Measurements from ENCODE around the gene C7orf57. TPM values are rescaled to one million over a fixed set of nuclear protein-coding genes. Genes with fewer than 3 reads are reported as not detected.
"Not testable (repeated sequence)": the region's sequence is repeated elsewhere in the genome, so short reads cannot be mapped to it uniquely, and the experiment has no call there.

C7orf57 gene
- total RNA-seq, 1 donor from 2014 or later: not detected

- no peak for DNase-seq (ENCODE audit: low read depth)
- Histone ChIP-seq H3K4me3 (ENCODE audit: low read depth, low read length) (peak overlapping the region; percentile 43), H3K27me3 (ENCODE audit: control insufficient read depth, insufficient read depth, low read length) (no peaks in the 10 kb centered on the region), H3K36me3 (ENCODE audit: control insufficient read depth, insufficient read depth, low read length) (no peaks in the 10 kb centered on the region)
- TF ChIP-seq CTCF (IDR thresholded peaks at IDR 0.05; ENCODE audit: insufficient read depth, low read length, poor library complexity, severe bottlenecking): peak; percentile 78
Observed at GRCh38 chr7:47991741-47992311, 43.5 kb upstream of the C7orf57 start.

GRCh38 chr7:47992446-47992845, 42.9 kb upstream of the C7orf57 start:
- no peak overlapping the region for H3K4me3 ChIP-seq (ENCODE audit: low read depth, low read length)

GRCh38 chr7:47999413-47999812, 35.9 kb upstream of the C7orf57 start:
- H3K27me3 ChIP-seq (ENCODE audit: control insufficient read depth, insufficient read depth, low read length): no peaks in the 10 kb centered on the region
- H3K36me3 ChIP-seq (ENCODE audit: control insufficient read depth, insufficient read depth, low read length): no peaks in the 10 kb centered on the region
- no peak for TF ChIP-seq CTCF (IDR thresholded peaks at IDR 0.05; ENCODE audit: insufficient read depth, low read length, poor library complexity, severe bottlenecking)
- H3K4me3 ChIP-seq (ENCODE audit: low read depth, low read length): no peak overlapping the region
- DNase-seq (ENCODE audit: low read depth): no peak

More at GRCh38 chr7:47992446-47992845, 42.9 kb upstream of the C7orf57 start:
- no peak for TF ChIP-seq CTCF (IDR thresholded peaks at IDR 0.05; ENCODE audit: insufficient read depth, low read length, poor library complexity, severe bottlenecking)
- Histone ChIP-seq H3K36me3 (ENCODE audit: control insufficient read depth, insufficient read depth, low read length) (no peaks in the 10 kb centered on the region), H3K27me3 (ENCODE audit: control insufficient read depth, insufficient read depth, low read length) (no peaks in the 10 kb centered on the region)
- DNase-seq (ENCODE audit: low read depth): no peak

GRCh38 chr7:48000164-48000563, 35.2 kb upstream of the C7orf57 start:
- not testable (repeated sequence) for H3K36me3 ChIP-seq (ENCODE audit: control insufficient read depth, insufficient read depth, low read length); H3K4me3 ChIP-seq (ENCODE audit: low read depth, low read length); H3K27me3 ChIP-seq (ENCODE audit: control insufficient read depth, insufficient read depth, low read length); DNase-seq (ENCODE audit: low read depth)

GRCh38 chr7:48004032-48004431, 31.3 kb upstream of the C7orf57 start:
- Histone ChIP-seq H3K4me3 (ENCODE audit: low read depth, low read length) (no peak overlapping the region), H3K36me3 (ENCODE audit: control insufficient read depth, insufficient read depth, low read length) (no peaks in the 10 kb centered on the region), H3K27me3 (ENCODE audit: control insufficient read depth, insufficient read depth, low read length) (no peaks in the 10 kb centered on the region)
- no peak for DNase-seq (ENCODE audit: low read depth)
- no peak for TF ChIP-seq CTCF (IDR thresholded peaks at IDR 0.05; ENCODE audit: insufficient read depth, low read length, poor library complexity, severe bottlenecking)

GRCh38 chr7:48004638-48005037, 30.7 kb upstream of the C7orf57 start:
- no peak for DNase-seq (ENCODE audit: low read depth)
- Histone ChIP-seq H3K4me3 (ENCODE audit: low read depth, low read length) (no peak overlapping the region), H3K36me3 (ENCODE audit: control insufficient read depth, insufficient read depth, low read length) (no peaks in the 10 kb centered on the region), H3K27me3 (ENCODE audit: control insufficient read depth, insufficient read depth, low read length) (no peaks in the 10 kb centered on the region)
- TF ChIP-seq CTCF (IDR thresholded peaks at IDR 0.05; ENCODE audit: insufficient read depth, low read length, poor library complexity, severe bottlenecking): no peak

All from kidney epithelial cell (primary cell).